HCT116 (cell line): ENCODE data around the gene SIX2.

Experiments used
- CEBPB ChIP-seq: IDR thresholded peaks from 2 replicates; pipeline ENCODE4 v1.6.1; 2012; ENCODE audit warnings: low read depth
- EZH2 ChIP-seq: fragments of 200-600 bp; sonication (generic); IDR thresholded peaks from 2 replicates; pipeline ENCODE4 v1.6.1; 2017; ENCODE audit warnings: antibody characterized with exemption, mixed run types
- EZH2phosphoT487 ChIP-seq: fragments of 200-600 bp; IDR thresholded peaks from 2 replicates; pipeline ENCODE4 v1.6.1; 2018; ENCODE audit warnings: antibody characterized with exemption, borderline replicate concordance
- FOSL1 ChIP-seq: IDR thresholded peaks from 2 replicates; pipeline ENCODE4 v1.6.1; 2012; ENCODE audit warnings: low read depth
- POLR2A ChIP-seq: IDR thresholded peaks from 2 replicates; pipeline ENCODE4 v1.7.0; 2011; ENCODE audit warnings: borderline replicate concordance; ENCODE audit not compliant: insufficient read depth, insufficient read length; ENCODE audit errors: extremely low read depth
- POLR2AphosphoS5 ChIP-seq: IDR thresholded peaks from 2 replicates; pipeline ENCODE4 v1.6.1; 2011; ENCODE audit warnings: mild to moderate bottlenecking, low read depth, low read length, moderate library complexity
- SP1 ChIP-seq: IDR thresholded peaks from 2 replicates; pipeline ENCODE4 v1.6.1; 2012; ENCODE audit warnings: low read depth
- SRF ChIP-seq: IDR thresholded peaks from 2 replicates; pipeline ENCODE4 v1.6.1; 2012; ENCODE audit warnings: low read depth
- YY1 ChIP-seq: IDR thresholded peaks from 2 replicates; pipeline ENCODE4 v1.6.1; 2011; ENCODE audit warnings: low read length, low read depth, moderate library complexity, mild to moderate bottlenecking; ENCODE audit not compliant: insufficient replicate concordance; ENCODE audit errors: extremely low read depth
- TF ChIP-seq, protein P1 (sequence below), 3 experiments: fragments of 200-600 bp in 1 of 3; sonication (generic) in 1 of 3; IDR thresholded peaks in 2 of 3; conservative IDR thresholded peaks in 1 of 3; 2 replicates each; pipeline ENCODE4 v1.5.1; 2012 to 2017; ENCODE audit warnings: low read depth in 2 of 3, low read length in 2 of 3, antibody characterized with exemption in 1 of 3, borderline replicate concordance in 1 of 3, control low read depth in 1 of 3, mild to moderate bottlenecking in 1 of 3, mixed read lengths in 1 of 3, mixed run types in 1 of 3, moderate library complexity in 1 of 3; ENCODE audit not compliant: insufficient read depth in 1 of 3
- TF ChIP-seq, protein P2 (sequence below): IDR thresholded peaks from 2 replicates; pipeline ENCODE4 v1.6.1; 2011; ENCODE audit warnings: mild to moderate bottlenecking, low read length, moderate library complexity; ENCODE audit not compliant: insufficient replicate concordance; ENCODE audit errors: extremely low read depth
- TF ChIP-seq, protein P3 (sequence below): IDR thresholded peaks from 2 replicates; pipeline ENCODE4 v1.6.1; 2012
- TF ChIP-seq, protein P4 (sequence below): IDR thresholded peaks from 2 replicates; pipeline ENCODE4 v1.6.1; 2012; ENCODE audit warnings: low read depth

DNA sequence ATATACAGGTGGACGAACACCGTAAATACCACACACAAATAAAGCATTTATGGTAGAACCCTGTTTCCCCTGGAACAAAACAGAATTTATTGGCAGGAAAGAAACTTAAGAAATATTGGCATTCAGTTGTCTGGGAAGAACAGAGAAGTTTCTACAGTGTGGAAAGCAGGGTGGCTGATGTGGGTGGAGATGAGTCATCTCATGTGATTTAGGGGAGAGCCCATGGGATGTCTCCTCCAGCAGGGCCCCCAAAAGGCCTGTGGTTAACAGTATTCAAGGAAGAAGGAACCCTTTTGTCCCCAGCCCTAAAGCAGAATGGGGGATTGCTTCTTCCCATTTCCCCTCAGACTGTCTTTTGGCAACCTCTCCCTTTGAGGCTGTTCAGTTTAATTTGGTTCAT, 43.6 kb downstream of the SIX2 start:
- TF ChIP-seq EZH2 (no peak), POLR2AphosphoS5 (no peak), CEBPB (no peak), EZH2phosphoT487 (no peak), SP1 (no peak), FOSL1 (no peak), POLR2A (no peak), YY1 (no peak), SRF (no peak)
- TF ChIP-seq, protein P1, sequence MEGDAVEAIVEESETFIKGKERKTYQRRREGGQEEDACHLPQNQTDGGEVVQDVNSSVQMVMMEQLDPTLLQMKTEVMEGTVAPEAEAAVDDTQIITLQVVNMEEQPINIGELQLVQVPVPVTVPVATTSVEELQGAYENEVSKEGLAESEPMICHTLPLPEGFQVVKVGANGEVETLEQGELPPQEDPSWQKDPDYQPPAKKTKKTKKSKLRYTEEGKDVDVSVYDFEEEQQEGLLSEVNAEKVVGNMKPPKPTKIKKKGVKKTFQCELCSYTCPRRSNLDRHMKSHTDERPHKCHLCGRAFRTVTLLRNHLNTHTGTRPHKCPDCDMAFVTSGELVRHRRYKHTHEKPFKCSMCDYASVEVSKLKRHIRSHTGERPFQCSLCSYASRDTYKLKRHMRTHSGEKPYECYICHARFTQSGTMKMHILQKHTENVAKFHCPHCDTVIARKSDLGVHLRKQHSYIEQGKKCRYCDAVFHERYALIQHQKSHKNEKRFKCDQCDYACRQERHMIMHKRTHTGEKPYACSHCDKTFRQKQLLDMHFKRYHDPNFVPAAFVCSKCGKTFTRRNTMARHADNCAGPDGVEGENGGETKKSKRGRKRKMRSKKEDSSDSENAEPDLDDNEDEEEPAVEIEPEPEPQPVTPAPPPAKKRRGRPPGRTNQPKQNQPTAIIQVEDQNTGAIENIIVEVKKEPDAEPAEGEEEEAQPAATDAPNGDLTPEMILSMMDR (IDR thresholded peaks at IDR 0.05 in 2 of 3, conservative IDR thresholded peaks at IDR 0.05 in 1 of 3; ENCODE audit: borderline replicate concordance in 1 of 3, insufficient read depth in 1 of 3, low read depth in 2 of 3, low read length in 2 of 3), result no peak
- TF ChIP-seq, protein P2, sequence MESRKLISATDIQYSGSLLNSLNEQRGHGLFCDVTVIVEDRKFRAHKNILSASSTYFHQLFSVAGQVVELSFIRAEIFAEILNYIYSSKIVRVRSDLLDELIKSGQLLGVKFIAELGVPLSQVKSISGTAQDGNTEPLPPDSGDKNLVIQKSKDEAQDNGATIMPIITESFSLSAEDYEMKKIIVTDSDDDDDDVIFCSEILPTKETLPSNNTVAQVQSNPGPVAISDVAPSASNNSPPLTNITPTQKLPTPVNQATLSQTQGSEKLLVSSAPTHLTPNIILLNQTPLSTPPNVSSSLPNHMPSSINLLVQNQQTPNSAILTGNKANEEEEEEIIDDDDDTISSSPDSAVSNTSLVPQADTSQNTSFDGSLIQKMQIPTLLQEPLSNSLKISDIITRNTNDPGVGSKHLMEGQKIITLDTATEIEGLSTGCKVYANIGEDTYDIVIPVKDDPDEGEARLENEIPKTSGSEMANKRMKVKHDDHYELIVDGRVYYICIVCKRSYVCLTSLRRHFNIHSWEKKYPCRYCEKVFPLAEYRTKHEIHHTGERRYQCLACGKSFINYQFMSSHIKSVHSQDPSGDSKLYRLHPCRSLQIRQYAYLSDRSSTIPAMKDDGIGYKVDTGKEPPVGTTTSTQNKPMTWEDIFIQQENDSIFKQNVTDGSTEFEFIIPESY, result no peak
- TF ChIP-seq, protein P3, sequence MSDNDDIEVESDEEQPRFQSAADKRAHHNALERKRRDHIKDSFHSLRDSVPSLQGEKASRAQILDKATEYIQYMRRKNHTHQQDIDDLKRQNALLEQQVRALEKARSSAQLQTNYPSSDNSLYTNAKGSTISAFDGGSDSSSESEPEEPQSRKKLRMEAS, result no peak
- TF ChIP-seq, protein P4, sequence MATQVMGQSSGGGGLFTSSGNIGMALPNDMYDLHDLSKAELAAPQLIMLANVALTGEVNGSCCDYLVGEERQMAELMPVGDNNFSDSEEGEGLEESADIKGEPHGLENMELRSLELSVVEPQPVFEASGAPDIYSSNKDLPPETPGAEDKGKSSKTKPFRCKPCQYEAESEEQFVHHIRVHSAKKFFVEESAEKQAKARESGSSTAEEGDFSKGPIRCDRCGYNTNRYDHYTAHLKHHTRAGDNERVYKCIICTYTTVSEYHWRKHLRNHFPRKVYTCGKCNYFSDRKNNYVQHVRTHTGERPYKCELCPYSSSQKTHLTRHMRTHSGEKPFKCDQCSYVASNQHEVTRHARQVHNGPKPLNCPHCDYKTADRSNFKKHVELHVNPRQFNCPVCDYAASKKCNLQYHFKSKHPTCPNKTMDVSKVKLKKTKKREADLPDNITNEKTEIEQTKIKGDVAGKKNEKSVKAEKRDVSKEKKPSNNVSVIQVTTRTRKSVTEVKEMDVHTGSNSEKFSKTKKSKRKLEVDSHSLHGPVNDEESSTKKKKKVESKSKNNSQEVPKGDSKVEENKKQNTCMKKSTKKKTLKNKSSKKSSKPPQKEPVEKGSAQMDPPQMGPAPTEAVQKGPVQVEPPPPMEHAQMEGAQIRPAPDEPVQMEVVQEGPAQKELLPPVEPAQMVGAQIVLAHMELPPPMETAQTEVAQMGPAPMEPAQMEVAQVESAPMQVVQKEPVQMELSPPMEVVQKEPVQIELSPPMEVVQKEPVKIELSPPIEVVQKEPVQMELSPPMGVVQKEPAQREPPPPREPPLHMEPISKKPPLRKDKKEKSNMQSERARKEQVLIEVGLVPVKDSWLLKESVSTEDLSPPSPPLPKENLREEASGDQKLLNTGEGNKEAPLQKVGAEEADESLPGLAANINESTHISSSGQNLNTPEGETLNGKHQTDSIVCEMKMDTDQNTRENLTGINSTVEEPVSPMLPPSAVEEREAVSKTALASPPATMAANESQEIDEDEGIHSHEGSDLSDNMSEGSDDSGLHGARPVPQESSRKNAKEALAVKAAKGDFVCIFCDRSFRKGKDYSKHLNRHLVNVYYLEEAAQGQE, result no peak
